HFFc6 (cell line): ENCODE results near the gene TTLL10. TPM values are rescaled to one million over a fixed set of nuclear protein-coding genes. Genes with fewer than 3 reads are reported as not detected.

ENCODE experiments used
- DNase-seq: peaks from one replicate; pipeline ENCODE4 v3.0.0-alpha.2; 2018
- H3K27ac Mint-ChIP-seq: 2 replicates; pipeline ENCODE4 v1.8.0; 2020; ENCODE audit warnings: mild to moderate bottlenecking, mixed read lengths
- H3K27me3 Mint-ChIP-seq: 2 replicates; pipeline ENCODE4 v1.8.0; 2021; ENCODE audit warnings: mild to moderate bottlenecking, moderate library complexity, mixed read lengths; ENCODE audit not compliant: insufficient read depth
- H3K36me3 Mint-ChIP-seq: 2 replicates; pipeline ENCODE4 v1.8.0; 2021; ENCODE audit warnings: low read depth, mixed read lengths
- H3K4me1 Mint-ChIP-seq: 2 replicates; pipeline ENCODE4 v1.8.0; 2020; ENCODE audit warnings: low read depth, mixed read lengths
- H3K4me3 Mint-ChIP-seq: 2 replicates; pipeline ENCODE4 v1.8.0; 2020; ENCODE audit warnings: mild to moderate bottlenecking, moderate library complexity, mixed read lengths
- H3K9me3 Mint-ChIP-seq: 2 replicates; pipeline ENCODE4 v1.8.0; 2020; ENCODE audit warnings: mild to moderate bottlenecking, mixed read lengths
- total RNA-seq, 6 experiments: library from RNA; stranded (reverse); fragmentation: NEBNext Ultra II Directional; extraction: Animal tissue kit (Norgen Biotek cat#: 25700); gene quantifications; 2 replicates in 1 of 6; 3 replicates in 5 of 6; pipeline ENCODE4 v1.2.3, GENCODE V29; 2021
- TF ChIP-seq, protein P1 (sequence below): fragments of 200-600 bp; sonication (generic); IDR thresholded peaks from 2 replicates; pipeline ENCODE4 v1.5.0; 2021; ENCODE audit warnings: antibody characterized with exemption, mild to moderate bottlenecking

TTLL10 gene
- total RNA-seq, 6 experiments from 2014 or later: not detected

DNA sequence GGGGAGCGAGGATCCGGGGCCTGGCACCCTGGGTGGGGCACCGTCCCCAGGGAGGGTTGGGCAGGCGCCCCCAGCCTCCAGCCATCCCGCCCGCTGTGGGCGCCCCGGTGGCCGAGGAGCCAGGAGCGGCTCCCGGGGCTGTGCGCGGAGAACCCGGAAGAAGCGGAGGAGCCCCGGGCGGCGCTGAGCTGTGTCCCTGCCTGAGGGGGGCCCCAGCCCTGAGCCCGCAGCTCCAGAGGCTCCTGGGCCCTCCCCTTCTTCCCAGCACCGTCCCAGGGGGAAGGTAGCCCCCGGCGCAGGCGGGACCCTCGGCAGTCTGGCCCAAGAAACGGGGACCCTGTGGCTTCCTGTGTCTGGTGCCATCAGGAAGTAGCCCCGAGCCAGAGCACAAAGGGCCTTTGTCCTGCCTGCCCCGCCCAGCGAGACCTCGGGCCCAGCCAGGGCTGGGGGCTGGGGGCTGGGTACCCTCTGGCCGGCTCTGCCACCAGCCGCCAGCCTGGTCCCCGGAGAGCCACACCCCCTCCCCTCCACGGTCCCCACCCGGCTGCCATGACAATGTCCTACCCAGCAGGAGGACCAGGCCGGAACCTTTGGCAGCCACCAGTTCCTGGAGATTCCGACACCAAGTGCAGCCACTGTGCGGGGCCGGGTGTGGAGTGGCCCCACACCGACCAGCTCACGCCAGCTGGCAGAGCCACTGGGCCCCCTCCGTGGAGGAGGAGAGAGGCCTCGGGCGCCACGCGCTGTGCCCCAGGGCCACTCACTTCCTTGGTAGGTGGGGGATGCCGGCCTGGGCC lies 15.6 kb upstream of the TTLL10 start:
- TF ChIP-seq, protein P1, sequence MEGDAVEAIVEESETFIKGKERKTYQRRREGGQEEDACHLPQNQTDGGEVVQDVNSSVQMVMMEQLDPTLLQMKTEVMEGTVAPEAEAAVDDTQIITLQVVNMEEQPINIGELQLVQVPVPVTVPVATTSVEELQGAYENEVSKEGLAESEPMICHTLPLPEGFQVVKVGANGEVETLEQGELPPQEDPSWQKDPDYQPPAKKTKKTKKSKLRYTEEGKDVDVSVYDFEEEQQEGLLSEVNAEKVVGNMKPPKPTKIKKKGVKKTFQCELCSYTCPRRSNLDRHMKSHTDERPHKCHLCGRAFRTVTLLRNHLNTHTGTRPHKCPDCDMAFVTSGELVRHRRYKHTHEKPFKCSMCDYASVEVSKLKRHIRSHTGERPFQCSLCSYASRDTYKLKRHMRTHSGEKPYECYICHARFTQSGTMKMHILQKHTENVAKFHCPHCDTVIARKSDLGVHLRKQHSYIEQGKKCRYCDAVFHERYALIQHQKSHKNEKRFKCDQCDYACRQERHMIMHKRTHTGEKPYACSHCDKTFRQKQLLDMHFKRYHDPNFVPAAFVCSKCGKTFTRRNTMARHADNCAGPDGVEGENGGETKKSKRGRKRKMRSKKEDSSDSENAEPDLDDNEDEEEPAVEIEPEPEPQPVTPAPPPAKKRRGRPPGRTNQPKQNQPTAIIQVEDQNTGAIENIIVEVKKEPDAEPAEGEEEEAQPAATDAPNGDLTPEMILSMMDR: no peak
- Mint-ChIP-seq H3K4me3 (no peak overlapping the region), H3K27me3 (peaks cover 4% of the 10 kb centered on the region), H3K4me1 (no peaks in the 10 kb centered on the region), H3K36me3 (peaks cover 5% of the 10 kb centered on the region), H3K9me3 (peaks cover 12% of the 10 kb centered on the region), H3K27ac (no peak overlapping the region)
- no peak for DNase-seq

DNA sequence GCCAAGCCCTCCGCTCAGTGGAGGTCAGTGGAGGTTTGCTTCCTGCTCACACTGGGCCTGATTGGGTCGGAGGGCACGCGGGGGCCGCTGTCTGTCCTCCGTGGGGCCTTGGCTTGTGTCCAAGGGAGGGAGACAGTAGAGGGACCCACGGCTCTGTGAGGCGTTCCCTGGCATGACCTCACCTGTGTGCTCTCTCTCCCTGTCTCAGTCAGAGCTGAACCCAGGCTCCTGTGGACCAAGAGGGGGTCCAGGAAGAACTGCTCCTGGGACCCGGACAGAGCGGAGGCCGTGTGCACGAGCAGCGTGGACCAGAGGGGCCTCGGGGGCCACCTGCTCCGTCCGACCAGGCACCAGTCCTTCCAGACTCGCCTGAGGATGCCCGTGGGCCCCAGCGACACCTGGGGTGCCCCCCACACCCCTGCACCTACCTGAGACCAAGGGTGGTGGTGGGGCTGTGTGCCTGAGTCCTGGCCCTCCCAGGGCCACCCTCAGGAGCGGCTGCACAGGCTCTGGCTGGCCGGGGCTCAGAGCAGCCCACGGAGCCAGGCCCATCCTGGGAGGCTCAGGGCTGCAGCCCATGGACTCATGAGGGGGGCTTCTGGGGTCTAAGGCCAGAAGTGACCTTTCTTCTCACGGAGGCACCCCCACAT lies 13.3 kb upstream of the TTLL10 start:
- H3K4me1 Mint-ChIP-seq: no peaks in the 10 kb centered on the region
- no peak overlapping the region for H3K4me3 Mint-ChIP-seq
- no peaks in the 10 kb centered on the region for H3K36me3 Mint-ChIP-seq
- no peaks in the 10 kb centered on the region for H3K9me3 Mint-ChIP-seq
- TF ChIP-seq, protein P1: no peak
- H3K27me3 Mint-ChIP-seq: peaks cover 7% of the 10 kb centered on the region
- no peak overlapping the region for H3K27ac Mint-ChIP-seq
- no peak for DNase-seq

DNA sequence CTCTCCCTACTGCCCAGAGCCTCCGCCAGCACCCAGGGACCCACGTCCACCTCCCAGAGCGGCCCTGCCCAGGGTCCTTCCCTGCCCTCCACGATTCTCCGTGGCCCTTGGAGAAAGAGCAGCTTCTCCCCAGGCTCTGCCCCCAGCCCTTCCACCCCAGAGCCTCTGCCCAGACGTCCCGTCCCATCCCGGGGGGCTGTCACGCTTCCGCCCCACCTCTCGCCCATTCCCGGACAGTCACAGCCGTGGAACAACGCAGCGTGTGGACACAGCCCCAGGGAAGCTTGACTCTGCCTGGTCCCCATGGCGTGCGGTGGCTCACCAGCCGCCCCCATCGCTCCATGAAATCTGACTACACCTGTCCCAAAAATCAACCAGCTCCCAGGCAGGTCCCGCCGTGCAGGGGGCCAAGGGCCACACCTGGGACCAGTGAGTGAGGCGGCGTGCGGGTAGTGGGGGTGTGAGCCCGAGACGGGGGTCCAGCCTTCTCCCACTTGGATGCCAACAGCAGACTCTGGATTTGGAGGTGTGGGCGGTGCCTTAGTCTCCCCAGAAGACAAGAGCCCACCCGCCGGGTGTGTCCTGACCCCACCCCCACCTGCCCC lies 12.5 kb upstream of the TTLL10 start:
- TF ChIP-seq, protein P1: no peak
- no peaks in the 10 kb centered on the region for H3K9me3 Mint-ChIP-seq
- H3K4me3 Mint-ChIP-seq: no peak overlapping the region
- no peak for DNase-seq
- peaks cover 11% of the 10 kb centered on the region for H3K27me3 Mint-ChIP-seq
- H3K4me1 Mint-ChIP-seq: no peaks in the 10 kb centered on the region
- no peak overlapping the region for H3K27ac Mint-ChIP-seq
- no peaks in the 10 kb centered on the region for H3K36me3 Mint-ChIP-seq

DNA sequence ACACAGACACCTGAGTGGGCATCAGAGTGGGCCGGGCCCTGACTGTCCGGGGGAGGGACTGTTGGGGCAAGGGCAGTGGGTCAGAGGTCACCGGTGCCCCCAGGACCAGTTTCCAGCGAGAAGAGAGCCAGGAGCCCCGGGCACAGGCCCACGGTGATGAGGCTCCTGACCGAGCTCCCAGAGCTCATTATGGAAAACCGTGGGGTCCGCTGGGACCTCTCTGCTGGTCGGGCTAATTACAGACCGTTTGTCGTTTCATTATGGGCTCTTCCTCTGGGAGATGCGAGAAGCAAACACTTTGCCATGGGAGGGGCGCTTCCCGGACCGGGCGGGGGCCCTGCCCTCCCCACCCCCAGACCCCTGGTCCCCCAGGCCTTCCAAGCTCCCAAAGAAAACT lies 12.0 kb upstream of the TTLL10 start:
- peaks cover 11% of the 10 kb centered on the region for H3K27me3 Mint-ChIP-seq
- no peaks in the 10 kb centered on the region for H3K9me3 Mint-ChIP-seq
- no peaks in the 10 kb centered on the region for H3K36me3 Mint-ChIP-seq
- H3K4me1 Mint-ChIP-seq: no peaks in the 10 kb centered on the region
- no peak overlapping the region for H3K27ac Mint-ChIP-seq
- TF ChIP-seq, protein P1: no peak
- no peak for DNase-seq
- no peak overlapping the region for H3K4me3 Mint-ChIP-seq

DNA sequence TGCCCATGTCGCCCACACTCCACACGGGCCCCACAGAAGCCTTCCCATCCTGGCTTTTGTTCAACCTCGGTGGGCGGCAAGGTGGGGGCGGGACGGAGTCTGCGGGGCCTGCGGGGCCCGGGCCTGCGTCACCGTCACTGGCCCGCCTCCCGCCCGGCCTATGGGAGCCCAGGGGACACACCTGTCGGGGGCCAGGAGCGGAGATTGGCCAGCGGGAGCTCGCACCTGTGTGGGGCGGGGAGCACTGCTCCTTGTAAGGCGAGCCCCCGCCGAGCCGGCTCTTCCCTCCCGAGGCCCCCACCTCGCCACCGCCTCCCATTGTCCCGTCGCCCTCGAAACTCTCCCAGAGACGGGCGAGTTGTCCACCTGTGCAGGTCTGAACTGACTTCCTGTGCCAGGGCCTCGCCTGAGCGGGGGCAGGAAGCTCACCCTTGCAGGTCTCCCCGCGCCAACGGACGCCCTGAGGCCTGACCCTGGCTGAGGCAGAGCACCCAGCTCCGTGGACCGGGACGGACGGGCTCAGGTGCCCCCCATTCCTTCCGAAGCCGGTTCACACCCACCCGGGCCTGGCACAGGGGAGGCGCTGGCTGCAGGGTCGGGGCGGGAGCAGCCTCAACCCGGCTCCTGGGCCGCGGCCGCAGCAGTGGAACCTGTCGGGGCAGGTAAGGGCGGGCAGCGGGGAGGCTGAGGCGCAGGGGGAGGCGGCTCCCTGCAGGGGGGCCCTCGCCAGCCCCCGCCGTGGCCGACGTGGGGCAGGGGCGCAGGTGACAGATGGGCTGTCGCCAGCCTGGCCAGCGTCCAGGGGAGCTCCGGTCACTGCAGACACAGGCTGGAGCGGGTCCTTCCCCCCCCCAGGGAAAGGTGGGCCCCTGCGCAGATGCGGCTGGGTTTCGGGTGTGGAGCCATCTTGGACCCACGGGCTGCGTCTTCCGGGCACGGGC lies 10.8 kb upstream of the TTLL10 start:
- no peak overlapping the region for H3K4me3 Mint-ChIP-seq
- no peaks in the 10 kb centered on the region for H3K4me1 Mint-ChIP-seq
- TF ChIP-seq, protein P1: no peak
- no peaks in the 10 kb centered on the region for H3K9me3 Mint-ChIP-seq
- no peak for DNase-seq
- H3K36me3 Mint-ChIP-seq: no peaks in the 10 kb centered on the region
- H3K27me3 Mint-ChIP-seq: peaks cover 11% of the 10 kb centered on the region
- no peak overlapping the region for H3K27ac Mint-ChIP-seq
